HG03565 (cell line): ENCODE results near the gene RPS10.
"Not testable (repeated sequence)": the region's sequence is repeated elsewhere in the genome, so short reads cannot be mapped to it uniquely, and the experiment has no call there.

Source experiments
- ATAC-seq: cut with Tn5 transposase; IDR thresholded peaks from one replicate; pipeline ENCODE4 v1.9.1; 2021; ENCODE audit warnings: mild to moderate bottlenecking, moderate library complexity; ENCODE audit not compliant: unreplicated experiment

Gene RPS10

DNA sequence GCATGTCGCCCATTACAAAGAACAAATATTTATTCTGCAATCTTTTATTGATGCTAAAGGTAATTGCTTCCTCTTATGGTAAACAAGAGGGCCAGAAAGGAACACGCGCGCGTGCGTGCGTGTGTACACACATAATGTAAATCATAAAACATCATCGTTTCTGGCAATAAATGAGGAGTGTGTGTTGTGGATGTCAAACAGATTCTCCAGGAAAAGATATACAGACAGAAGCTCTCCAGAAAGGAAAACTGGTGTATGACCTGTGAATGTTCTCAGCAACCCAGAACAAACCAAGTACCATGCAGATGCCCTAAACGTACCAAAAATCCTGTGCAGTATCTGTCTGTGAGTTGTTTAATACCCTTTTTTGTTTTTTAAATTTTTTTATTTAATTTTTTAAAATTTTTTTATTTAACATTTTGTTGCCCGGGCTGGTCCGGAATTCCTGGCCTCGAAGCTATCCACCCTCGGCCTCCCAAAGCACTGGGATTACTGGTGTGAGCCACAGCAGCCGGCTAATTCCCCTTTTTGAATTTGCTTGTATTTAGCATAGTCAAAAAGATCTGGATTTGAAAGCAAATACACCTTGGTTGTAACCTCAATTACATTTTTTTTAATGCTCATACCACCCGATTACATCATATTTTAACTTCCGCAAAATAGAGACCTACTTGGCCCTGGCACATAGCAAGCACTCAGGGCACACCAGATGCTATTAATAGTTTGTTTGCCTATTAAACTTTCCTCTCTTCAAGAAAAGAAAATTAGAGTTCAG, 32.5 kb downstream of the RPS10 start:
- no peak for ATAC-seq

DNA sequence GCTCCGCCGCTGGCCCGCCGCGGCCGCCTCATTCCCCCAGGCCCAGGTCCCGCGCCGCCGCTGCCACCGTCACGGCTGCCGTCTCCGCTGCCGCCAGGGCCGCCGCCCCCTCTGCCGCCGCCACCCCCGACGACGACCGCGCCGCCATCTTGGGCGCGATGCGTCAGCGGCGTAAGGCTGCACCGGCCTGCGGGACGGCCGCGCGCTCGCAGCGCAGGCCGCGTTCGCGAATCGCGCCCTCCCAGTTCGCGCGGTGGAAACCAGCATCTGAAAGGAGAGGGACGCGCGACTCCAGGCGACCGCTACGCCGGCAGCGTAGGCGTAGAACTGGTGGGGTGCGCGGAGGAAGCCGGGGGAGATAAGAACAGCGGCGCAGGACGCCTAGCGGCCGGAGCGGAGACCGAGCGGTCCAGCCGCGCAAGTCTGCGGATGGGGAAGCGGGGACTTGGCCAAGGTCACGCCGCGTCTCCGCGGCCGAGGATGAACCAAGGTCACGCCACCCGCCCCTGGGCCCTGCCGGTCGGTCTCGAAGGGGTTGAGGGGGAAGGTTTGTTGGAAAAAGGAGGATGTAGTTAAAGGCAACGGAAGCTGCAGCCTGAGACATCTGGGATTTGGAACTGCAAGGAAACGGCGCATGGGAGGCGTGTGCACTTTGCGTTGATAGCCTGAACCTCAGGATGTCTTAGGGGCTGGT, 33.2 kb downstream of the RPS10 start, which contains the start of gene NUDT3:
Gene NUDT3 (minus strand): TSS at position 173 of the 694 bp plus-strand sequence. CDS start 307 bp downstream, outside the sequence.
- peak; percentile 82 for ATAC-seq

DNA sequence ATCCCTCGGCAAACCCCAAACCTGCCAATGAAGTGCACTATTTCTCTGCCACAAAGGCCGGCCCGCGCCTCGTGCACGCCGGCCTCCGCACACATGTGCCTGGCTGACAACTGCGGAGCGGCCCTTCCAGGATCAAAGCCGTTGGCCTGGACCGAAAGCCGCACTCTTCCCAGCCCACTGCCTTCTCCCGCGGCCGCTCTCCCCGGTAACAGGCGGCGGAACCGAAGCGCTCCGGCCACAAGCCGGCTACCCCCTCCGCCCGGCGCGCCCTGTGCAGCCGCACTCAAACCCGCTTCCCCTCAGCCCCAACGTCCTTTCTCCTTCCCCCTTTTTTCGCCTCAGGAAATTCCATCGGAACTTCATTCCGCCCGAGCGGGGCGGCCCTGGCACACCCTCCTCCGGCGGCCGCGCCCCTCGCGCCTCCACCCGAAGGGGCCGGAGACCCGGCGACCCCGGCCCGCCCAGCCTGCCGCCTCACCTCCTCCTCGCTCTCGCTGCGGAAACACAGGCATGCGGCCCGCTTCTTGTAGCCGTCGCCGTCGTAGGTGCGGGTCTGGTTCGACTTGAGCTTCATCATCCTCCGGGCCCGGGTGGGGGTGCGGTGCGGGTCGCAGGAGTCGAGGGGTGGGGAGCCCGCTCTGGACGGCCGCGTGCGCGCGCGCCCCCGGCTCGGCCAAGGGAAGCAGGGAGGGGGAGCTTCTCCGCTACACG, 33.9 kb downstream of the RPS10 start:
- peak; percentile 8 for ATAC-seq

DNA sequence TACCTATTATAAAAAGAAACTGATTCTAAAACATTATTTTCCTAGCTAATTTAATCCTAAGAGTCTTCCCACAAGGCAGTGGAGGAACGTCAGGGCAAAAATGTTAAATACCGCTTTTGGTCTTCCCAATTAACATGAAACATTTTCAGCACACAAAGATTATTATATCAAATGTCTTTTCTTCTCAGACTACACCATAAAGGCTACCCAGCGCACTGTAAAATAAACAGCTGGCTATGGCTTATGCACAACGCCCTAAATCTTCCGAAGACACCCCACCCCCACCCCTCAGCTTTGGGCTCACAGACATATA, 34.4 kb downstream of the RPS10 start:
- no peak for ATAC-seq

DNA sequence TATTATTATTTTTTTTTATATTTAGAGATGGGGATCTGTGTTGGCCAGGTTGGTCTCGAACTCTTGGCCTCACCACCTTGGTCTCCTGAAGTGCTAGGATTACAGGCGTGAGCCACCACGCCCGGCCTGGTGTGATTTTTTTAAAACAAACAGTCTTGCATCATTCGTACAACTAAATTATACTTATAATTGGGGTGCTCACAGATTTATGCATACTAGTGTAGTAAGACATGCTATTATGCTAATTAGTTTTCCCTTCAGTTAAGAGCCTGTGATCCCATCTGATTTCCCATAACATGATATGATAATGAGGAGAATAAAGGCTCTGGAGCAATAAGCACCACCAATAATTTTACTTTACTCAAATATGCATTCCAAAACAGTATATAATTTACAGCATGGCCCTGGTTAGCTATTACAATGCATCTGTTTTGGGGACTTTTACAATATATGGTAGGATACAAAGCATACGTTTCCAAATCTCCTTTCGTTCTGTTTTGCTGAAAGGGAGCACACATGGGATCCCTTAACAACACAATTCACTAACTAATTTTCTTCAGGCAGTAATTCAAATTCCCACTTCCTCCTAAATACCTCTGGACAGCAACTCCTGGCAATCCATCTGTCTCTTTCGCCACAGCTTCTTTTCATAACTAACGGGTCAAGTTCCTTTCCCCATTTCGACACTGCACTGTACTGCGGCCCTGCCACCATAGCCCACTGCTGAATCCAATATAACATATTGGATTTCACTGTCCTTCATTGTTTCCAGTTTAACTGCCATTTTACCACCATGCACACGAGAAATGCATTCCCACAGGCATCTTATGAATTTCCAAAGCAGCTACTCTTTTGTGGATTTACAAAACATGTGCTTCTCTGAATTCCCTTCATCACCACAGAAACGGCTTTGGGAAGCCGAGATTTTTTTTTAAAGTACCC, 35.1 kb downstream of the RPS10 start:
- no peak for ATAC-seq

DNA sequence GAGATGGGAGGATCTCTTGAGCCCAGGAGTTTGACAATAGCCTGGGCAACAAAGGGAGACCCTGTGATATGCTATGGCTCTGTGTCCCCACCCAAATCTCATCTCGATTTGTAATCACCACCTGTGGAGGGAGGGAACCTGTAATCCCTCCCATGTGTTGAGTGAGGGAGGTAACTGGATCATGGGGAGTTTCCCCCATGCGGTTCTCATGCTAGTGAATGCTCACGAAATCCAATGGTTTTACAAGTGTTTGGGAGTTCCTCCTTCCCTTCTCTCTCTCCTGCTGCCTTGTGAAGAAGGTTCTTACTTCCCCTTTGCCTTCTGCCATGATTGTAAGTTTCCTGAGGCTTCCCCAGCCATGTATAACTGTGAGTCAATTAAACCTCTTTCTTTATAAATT, 36.8 kb downstream of the RPS10 start:
- ATAC-seq: no peak

DNA sequence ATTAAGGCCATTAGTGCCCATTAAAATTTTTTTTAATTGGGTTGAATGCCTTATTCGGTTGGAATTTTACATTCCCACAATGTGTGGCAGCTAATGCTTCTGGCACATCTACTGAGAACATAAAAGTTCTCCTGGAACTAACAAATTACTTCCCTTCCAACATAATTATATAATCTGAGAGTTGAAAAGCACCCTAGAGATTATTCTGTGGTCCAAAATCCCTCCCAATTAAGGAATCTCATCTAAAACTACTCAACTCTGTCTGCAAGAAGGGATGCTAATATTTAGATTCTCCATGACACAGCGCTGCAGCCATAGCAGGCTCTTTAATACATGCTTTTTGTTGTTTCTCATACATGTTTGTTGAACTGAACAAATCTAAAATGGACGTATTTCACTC, 37.4 kb downstream of the RPS10 start:
- no peak for ATAC-seq

DNA sequence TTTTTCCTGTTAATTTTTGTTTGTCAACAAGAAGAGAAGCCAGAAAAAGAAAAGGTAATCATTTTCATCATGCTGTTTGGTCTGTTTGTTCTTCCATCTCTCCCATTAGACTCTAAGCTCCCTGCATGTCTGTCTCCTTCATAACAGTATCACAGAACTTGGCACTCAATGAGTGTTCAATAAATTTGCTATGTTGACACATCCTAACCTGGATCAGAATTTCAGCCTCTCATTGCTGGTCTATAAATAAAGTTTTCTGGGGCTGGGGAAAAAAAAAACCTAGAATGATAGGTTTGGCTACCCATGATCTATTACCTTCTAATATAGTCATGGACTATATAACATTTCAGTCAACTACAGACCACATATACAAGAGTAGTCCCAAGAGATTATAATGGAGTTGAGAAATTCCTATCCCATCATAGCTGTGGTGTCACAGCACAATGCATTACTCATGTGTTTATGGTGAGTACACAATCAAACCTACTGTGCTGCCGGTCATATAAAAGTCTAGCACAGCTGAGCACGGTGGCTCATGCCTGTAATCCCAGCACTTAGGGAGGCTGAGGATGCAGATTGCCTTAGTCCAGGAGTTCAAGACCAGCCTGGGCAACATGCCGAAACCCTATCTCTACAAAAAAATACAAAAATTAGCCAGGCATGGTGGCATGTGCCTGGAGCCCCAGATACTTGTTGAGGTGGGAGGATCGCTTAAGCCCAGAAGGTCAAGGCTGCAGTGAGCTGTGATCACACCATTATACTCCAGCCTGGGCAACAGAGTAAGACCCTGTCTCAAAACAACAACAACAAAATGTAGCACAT, 39.3 kb downstream of the RPS10 start:
- ATAC-seq: no peak

DNA sequence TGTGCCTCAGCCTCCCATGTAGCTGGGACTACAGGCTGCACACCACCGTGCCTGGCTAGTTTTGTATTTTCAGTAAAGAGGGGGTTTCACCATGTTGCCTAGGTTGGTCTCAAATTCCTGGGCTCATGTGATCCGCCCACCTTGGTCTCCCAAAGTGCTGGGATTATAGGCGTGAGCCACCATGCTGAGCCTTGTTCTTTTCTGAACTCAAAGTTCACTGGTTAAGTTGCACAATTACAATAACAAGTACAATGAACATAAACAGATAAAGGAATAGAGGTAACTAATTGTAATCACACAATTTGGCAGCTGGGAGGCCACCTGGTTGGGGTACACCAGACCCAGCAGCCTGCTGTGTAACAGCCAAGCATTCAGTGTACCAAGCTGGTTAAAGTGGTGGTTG, 40.1 kb downstream of the RPS10 start:
- ATAC-seq: no peak

DNA sequence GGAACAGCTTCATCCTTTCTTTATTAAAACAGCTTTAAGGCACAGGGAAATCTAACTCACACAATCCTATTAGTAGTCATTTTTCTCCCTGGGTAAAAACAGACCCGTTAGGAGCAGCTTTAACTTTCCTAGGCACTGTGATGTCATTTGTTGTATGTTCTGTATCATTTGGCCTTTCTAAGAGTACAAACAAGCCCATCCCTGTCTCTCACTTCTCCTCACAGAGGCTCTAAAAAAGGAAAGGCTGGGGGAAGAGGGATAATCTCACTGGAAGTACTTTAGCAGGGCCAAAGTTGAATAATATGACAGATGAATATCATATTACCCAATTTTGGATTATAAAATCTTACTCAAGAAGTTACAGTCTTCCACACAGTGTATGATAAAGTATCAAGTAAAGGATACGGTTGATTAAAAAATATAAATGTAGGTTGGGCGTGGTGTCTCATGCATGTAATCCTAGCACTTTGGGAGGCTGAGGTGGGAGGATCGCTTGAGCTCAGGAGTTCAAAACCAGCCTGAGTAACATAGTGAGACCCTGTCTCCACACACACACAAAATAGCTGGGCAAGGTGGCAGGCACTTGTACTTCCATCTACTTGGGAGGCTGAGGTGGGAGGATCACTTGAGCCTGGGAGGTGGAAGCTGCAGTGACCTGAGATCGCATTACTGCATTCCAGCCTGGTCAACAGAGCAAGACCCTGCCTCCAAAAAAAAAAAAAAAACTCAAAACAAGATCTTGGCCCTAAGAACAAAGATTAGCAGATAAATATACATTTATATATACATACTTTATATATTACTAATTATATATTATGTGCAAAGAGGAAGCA, 41.3 kb downstream of the RPS10 start:
- no peak for ATAC-seq

DNA sequence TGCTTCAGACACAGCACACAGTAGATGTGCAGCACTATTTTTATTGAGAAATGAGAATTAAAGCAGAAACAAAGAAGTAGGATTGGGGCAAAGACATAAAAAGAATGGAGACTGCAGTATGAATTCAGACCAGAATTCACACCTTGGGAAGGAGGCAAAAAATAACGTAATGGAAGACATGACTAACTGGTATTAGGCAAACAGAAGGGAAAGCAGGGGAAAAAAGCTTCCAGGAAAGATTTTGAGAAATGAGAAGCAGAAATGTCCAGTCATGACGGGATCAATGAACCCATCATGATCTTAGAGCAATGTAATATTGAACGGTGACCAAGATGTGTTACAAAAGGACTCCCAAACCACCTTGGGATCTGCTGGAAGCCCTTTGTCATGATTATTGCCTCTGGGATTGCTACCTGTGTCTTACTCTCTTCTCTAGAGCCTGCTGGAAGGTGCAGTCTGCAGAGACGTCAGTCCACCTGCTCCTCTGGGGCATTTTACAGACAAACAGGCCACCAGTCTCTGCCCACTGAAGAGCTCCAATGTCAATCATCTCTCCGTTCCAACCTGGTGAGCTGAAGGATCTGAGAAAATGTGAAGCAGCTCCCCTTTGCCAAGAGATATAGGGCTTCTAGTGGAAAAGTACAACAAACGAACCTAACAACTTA, 42.1 kb downstream of the RPS10 start:
- no peak for ATAC-seq

DNA sequence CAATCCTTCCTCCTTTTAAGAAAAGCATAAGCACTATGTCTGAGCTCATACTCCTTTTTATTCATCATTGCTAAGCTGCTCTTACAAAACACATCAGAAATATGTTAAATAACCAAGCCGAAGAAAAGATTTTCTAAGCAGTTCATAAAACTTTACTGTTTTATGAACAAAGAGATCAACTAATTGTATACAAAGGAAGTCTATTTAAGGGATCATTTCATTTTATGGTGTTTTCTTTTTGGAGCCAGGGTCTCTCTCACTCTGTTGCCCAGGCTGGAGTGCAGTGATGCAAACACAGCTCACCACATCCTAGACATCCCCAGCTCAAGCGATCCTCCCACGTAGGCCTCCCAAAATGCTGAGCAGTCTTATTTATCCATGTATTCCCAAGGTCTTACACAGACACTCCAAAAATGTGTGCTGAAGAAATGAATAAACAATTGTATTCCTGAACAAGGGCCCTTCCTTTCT, 42.7 kb downstream of the RPS10 start:
- ATAC-seq: no peak

DNA sequence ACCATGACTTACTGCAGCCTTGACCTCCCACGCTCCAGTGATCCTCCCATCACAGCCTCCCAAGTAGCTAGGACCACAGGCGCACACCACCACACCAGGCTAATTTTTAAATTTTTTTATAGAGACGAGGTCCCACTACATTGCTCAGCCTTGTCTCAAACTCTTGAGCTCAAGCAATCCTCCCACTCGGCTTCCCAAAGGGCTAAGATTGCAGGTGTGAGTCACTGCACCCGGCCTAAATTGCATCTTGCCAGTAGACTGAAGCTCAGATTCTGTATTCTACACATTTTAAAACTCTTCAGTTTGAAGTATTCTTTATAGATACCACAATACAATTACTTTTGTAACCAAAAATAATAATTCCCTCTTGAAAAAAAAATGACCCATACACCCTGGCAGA, 44.8 kb downstream of the RPS10 start:
- no peak for ATAC-seq

DNA sequence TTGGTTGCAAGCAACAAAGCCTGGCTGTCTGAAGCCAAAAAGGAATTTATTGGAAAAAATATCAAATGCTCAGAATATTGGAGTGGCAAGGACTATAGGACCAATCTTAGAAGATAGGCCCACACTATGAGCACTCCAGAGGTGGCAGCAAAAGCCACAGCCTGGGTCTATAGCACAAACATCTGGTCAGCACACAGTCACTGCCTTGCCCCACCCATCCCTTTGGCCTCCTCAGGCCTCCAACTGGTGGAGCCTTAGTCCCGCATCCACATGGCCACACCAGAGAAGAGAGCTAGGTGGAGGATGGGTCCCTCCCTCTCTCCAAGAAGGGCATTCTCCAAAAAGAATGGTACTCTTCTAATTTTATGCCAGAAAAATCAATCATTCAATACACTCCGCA, 47.4 kb downstream of the RPS10 start:
- ATAC-seq: no peak

DNA sequence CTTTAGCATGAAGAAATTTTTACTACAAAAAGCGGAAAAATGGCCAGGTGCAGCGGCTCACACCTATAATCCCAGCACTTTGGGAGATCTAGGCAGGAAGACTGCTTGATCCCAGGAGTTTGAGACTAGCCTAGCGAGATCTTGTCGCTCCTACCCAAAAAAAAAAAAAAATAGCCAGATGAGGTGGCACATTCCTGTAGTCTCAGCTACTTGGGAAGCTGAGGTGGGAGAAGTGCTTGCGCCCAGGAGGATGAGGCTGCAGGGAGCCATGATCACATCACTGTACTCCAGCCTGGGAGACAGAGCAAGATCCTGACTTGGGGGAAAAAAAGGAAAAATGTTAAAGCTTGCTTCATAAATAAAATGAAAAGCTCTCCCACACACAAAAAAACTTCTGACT, 47.9 kb downstream of the RPS10 start:
- no peak for ATAC-seq

DNA sequence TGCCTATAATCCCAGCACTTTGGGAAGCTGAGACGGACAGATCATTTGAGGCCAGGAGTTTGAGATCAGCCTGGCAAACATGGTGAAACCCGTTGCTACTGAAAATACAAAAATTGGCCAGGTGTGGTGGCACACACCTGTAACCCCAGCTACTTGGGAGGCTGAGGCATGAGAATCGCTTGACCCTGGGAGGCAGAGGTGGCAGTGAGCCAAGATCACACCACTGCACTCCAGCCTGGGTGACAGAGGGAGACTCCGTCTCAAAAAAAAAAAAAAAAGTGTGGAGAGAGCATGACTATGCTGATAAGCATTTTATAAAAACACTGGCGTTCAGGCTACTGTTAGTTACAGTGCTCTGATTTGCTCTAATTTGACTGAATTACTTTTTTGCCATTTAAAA, 48.3 kb downstream of the RPS10 start:
- ATAC-seq: not testable (repeated sequence)

DNA sequence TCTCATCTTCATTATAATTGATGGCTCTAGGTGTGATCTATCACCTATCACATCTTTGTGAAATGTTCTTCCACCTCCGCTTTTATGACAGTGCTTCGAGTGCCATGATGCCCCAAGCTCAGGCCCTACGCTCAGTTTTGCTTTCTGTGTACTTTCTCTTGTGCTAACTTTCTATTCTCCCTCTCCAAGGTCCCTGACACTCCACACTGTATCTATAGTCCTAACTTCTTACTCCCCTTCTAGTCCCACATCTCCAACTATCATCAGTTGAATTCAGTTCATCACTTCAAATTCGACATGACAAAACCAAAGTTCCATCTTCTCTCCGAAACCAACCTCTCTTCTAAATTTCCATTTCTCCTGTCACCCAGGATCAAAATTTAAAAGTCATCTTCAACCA, 50.0 kb downstream of the RPS10 start:
- no peak for ATAC-seq

DNA sequence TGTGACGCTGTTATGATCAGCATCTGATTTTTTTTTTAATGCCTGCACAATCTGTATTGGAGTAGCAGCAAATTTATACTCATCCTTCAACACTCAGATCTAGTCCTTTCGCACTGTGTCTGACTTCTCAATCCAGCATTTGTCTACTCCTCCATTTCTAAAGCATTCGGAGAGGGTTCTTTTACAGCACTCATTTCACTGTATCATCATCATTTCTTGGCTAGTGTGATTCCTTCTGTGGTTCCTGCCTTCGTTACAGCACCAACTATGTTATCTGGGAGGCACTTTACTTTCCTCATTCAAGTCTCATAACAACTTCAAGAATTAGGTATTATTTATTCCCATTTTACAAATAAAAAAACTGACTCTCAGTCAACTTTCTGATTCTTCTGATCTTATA, 51.4 kb downstream of the RPS10 start:
- ATAC-seq: no peak

DNA sequence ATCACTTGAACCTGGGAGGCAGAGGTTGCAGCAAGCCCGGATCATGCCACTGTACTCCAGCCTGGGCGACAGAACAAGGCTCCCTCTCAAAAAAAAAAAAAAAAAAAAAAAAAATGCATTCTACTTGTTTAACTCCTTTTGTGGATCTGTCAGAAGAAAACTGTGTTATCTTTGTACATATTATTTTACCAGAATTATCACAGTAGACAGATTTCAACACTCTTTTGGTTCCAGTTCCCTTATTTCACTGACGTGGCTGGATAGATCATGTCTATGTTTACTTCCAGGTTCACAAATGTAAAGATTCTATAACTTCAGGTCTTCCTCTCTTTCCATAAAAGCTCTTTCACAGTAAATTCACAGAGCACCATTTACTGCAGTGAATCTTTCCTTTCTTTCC, 51.8 kb downstream of the RPS10 start:
- no peak for ATAC-seq
